K562 (cell line): ENCODE results near the gene MYO1A. TPM values are rescaled to one million over a fixed set of nuclear protein-coding genes. Genes with fewer than 3 reads are reported as not detected.

Source experiments
- ATAC-seq: fragments of 200-7000 bp; cut with Tn5 transposase; 3 replicates; pipeline ENCODE4 v1.9.1; 2020; ENCODE audit warnings: moderate library complexity
- BruUV-seq: library from RNA; stranded (reverse); fragments of 400-500 nt; replicated peaks from 2 replicates; lab custom pipeline; 2021; lab: Mats Ljungman, UMichigan
- CTCF ChIA-PET: fragments of 300-600 bp; formaldehyde crosslinking; extraction: SDS; loops from one replicate; lab custom pipeline; 2021; ENCODE audit warnings: low intra/inter-chr PET ratio; lab: Yijun Ruan, JAX
- POLR2A ChIA-PET: fragments of 300-600, 350-650 bp; sonication (Branson Sonifier 250); formaldehyde crosslinking; extraction: SDS; loops from one replicate; lab custom pipeline; 2021; ENCODE audit warnings: antibody characterized with exemption, inconsistent platforms; lab: Yijun Ruan, JAX
- DNase-seq, 4 experiments: peaks; one replicate each; pipeline versions ENCODE4 v3.0.0 to v3.0.0-alpha.2; 2011 to 2018; ENCODE audit warnings: low spot score in 3 of 4, mixed read lengths in 3 of 4; ENCODE audit errors: extremely low read depth in 1 of 4
- FAIRE-seq: peaks from 2 replicates; lab custom pipeline; 2011; peaks lifted over from hg19 to GRCh38; lab: Jason Lieb, UNC
- H2AFZ ChIP-seq: 2 replicates; pipeline ENCODE4 v1.6.0; 2011; ENCODE audit warnings: low read depth, low read length, control low read depth, inconsistent platforms
- H3K27ac ChIP-seq: fragments of 200-600 bp; 3 replicates; pipeline ENCODE4 v1.8.0; 2011; ENCODE audit warnings: low read depth, mild to moderate bottlenecking, control low read depth, inconsistent platforms, low read length, moderate library complexity, mixed read lengths; ENCODE audit errors: extremely low read depth
- H3K27me3 ChIP-seq, 2 experiments: fragments of 300-600 bp in 1 of 2; 2 replicates in 1 of 2; 3 replicates in 1 of 2; pipeline versions ENCODE4 v1.6.0 to v1.8.0; 2011; ENCODE audit warnings: inconsistent platforms in 2 of 2, low read length in 2 of 2, mild to moderate bottlenecking in 1 of 2, mixed read lengths in 1 of 2, moderate library complexity in 1 of 2; ENCODE audit not compliant: control insufficient read depth in 2 of 2, insufficient read depth in 2 of 2
- H3K36me3 ChIP-seq: fragments of 300-600 bp; 3 replicates; pipeline ENCODE4 v1.8.0; 2011; ENCODE audit warnings: mild to moderate bottlenecking, low read length, inconsistent platforms; ENCODE audit not compliant: control insufficient read depth, insufficient read depth
- H3K4me1 ChIP-seq, 2 experiments: fragments of 200-600 bp in 1 of 2; replicated peaks in 1 of 2; 2 replicates in 1 of 2; 3 replicates in 1 of 2; pipeline versions ENCODE4 v1.5.1 to v1.8.0; 2011; ENCODE audit warnings: inconsistent platforms in 2 of 2, low read length in 2 of 2, mild to moderate bottlenecking in 1 of 2, mixed read lengths in 1 of 2, moderate library complexity in 1 of 2; ENCODE audit not compliant: control insufficient read depth in 2 of 2, insufficient read depth in 2 of 2
- H3K4me2 ChIP-seq: 2 replicates; pipeline ENCODE4 v1.6.1; 2011; ENCODE audit warnings: low read length, control low read depth, inconsistent platforms, mixed read lengths; ENCODE audit not compliant: insufficient read depth
- H3K4me3 ChIP-seq: fragments of 200-600 bp; sonication (generic), shearing (Covaris generic); 2 replicates; pipeline ENCODE4 v1.5.1; 2016; ENCODE audit warnings: control low read depth, inconsistent platforms
- H3K79me2 ChIP-seq: fragments of 200-600 bp; 3 replicates; pipeline ENCODE4 v1.8.0; 2011; ENCODE audit warnings: low read length, inconsistent platforms; ENCODE audit not compliant: control insufficient read depth, insufficient read depth
- H3K9ac ChIP-seq, 2 experiments: 2 replicates each; pipeline versions ENCODE4 v1.6.0 to v1.6.1; 2011; ENCODE audit warnings: low read depth in 2 of 2, low read length in 2 of 2, control low read depth in 1 of 2, inconsistent platforms in 1 of 2, mild to moderate bottlenecking in 1 of 2, mixed read lengths in 1 of 2; ENCODE audit not compliant: insufficient read depth in 1 of 2
- H3K9me1 ChIP-seq: one replicate; pipeline ENCODE4 v1.6.0; 2011; ENCODE audit warnings: inconsistent platforms, mild to moderate bottlenecking, low read length, moderate library complexity; ENCODE audit not compliant: control insufficient read depth, insufficient read depth
- H3K9me3 ChIP-seq: replicated peaks from 2 replicates; pipeline ENCODE4 v1.5.1; 2011; ENCODE audit warnings: low read depth, low read length, inconsistent platforms; ENCODE audit not compliant: control insufficient read depth, insufficient read depth
- H4K20me1 ChIP-seq: replicated peaks from 2 replicates; pipeline ENCODE4 v1.6.1; 2011; ENCODE audit warnings: low read length, inconsistent platforms, mixed read lengths; ENCODE audit not compliant: control insufficient read depth, insufficient read depth
- HCFC1 ChIP-seq: IDR thresholded peaks from 2 replicates; pipeline ENCODE4 v1.6.1; 2012; ENCODE audit warnings: low read depth, low read length, improper control_type of control experiment
- HEY1 ChIP-seq: fragments of 250-450 bp; sonication (Bioruptor Pico); IDR thresholded peaks from 2 replicates; pipeline ENCODE4 v1.5.0; 2020; ENCODE audit warnings: mild to moderate bottlenecking, moderate library complexity, borderline replicate concordance
- HINFP ChIP-seq: fragments of 450-650 bp; conservative IDR thresholded peaks from 2 replicates; pipeline ENCODE4 v1.6.1; 2016; ENCODE audit warnings: missing genetic modification characterization, low read depth, mild to moderate bottlenecking, control low read depth, missing compliant biosample characterization
- HNRNPL ChIP-seq: fragments of 200-400 bp; formaldehyde crosslinking; IDR thresholded peaks from 2 replicates; pipeline ENCODE4 v1.6.1; 2017; ENCODE audit warnings: low read depth, mild to moderate bottlenecking, low read length
- HSF4 ChIP-seq: fragments of 250-450 bp; sonication (Bioruptor Pico); IDR thresholded peaks from 2 replicates; pipeline ENCODE4 v2.1.2; 2022; ENCODE audit warnings: mild to moderate bottlenecking, moderate library complexity, borderline replicate concordance
- NR3C1 ChIP-seq: sonication (generic); formaldehyde crosslinking; IDR thresholded peaks from 2 replicates; pipeline ENCODE4 v1.8.1; 2022; ENCODE audit warnings: missing genetic modification reagents
- OTX1 ChIP-seq: fragments of 450-650 bp; formaldehyde crosslinking; IDR thresholded peaks from 2 replicates; pipeline ENCODE4 v1.4.0; 2022; ENCODE audit warnings: mild to moderate bottlenecking
- ZBTB17 ChIP-seq: fragments of 450-650 bp; formaldehyde crosslinking; IDR thresholded peaks from 2 replicates; pipeline ENCODE4 v1.4.0; 2020; ENCODE audit warnings: mild to moderate bottlenecking
- ZBTB40 ChIP-seq, 2 experiments: fragments of 450-650 bp in 1 of 2; sonication (generic) in 1 of 2; formaldehyde crosslinking in 1 of 2; IDR thresholded peaks; 2 replicates each; pipeline versions ENCODE4 v1.7.1 to v1.9.0; 2016 to 2022; ENCODE audit warnings: inconsistent platforms in 1 of 2, mild to moderate bottlenecking in 1 of 2, missing genetic modification reagents in 1 of 2
- ZNF77 ChIP-seq: fragments of 250-450 bp; sonication (Bioruptor Pico); IDR thresholded peaks from 2 replicates; pipeline ENCODE4 v1.5.0; 2020
- WGBS: fragments of 100-300 bp; shearing (Covaris generic); methylation state at CpG from one replicate; pipeline ENCODE4 v1.1.6; 2016; ENCODE audit warnings: low coverage, mixed read lengths; ENCODE audit not compliant: insufficient coverage; ENCODE audit errors: missing lambda C conversion rate; 5-methylcytosine and 5-hydroxymethylcytosine counted together
- in situ Hi-C: fragments of 300-500 bp; cut with MboI; formaldehyde crosslinking; loops from 4 replicates; pipeline ENCODE4 v1.15.0; 2018; ENCODE audit warnings: inconsistent platforms, mixed read lengths
- intact Hi-C: fragments of 100-400 bp; cut with micrococcal nuclease; formaldehyde crosslinking; loops from 2 replicates; pipeline ENCODE4 v1.14.2; 2022
- polyA plus RNA-seq, 8 experiments: library from polyadenylated mRNA; depleted of rRNA in 4 of 8; stranded (reverse) in 5 of 8; unstranded in 3 of 8; fragments of >200 nt; fragmentation: Nextera tagmentation in 2 of 8; fragmentation: Illumina TruSeq in 1 of 8; extraction: Ambion mirVana in 2 of 8; extraction: Trizol in 1 of 8; gene quantifications; 2 replicates each; pipeline versions ENCODE4 v1.2.1 to v1.2.3, GENCODE V29; 2011 to 2014; ENCODE audit warnings: inconsistent platforms in 1 of 8, missing spikeins in 1 of 8
- total RNA-seq, 7 experiments: library from RNA; depleted of rRNA in 6 of 7; stranded (reverse); fragments of >200 nt in 6 of 7; fragmentation: Illumina TruSeq in 2 of 7; extraction: Trizol in 2 of 7; gene quantifications; 2 replicates each; pipeline versions ENCODE4 v1.2.1 to v1.2.3, GENCODE V29; 2011 to 2021; ENCODE audit warnings: low replicate concordance in 1 of 7

MYO1A gene
- total and polyA plus RNA-seq, 9 of the 15 experiments (the other 6 are each of a cell fraction or from before 2014, with no cell fraction given) = 0.03 to 0.29 (median 0.14) TPM; not detected in 2

GRCh38 chr12:57047981-57048380, 1.9 kb downstream of the MYO1A start:
- intact Hi-C loops = no loop called here
- no peak for FAIRE-seq

More at GRCh38 chr12:57047981-57048380, 1.9 kb downstream of the MYO1A start:
- POLR2A ChIA-PET = interaction anchor here (0.6 to 4.9 kb wide), 6 partner anchors 13 to 100 kb away, joined by 3 to 18 read pairs (median 4); partner anchors contain the start of gene TAC3
- Histone ChIP-seq H3K9me3 (no peaks in the 10 kb centered on the region), H3K9ac (peak overlapping the region in 1 of 2 experiments; percentile 22; a peak in 1 of 4 replicates), H3K27ac (no peak overlapping the region), H3K4me3 (no peak overlapping the region), H3K9me1 (no peaks in the 10 kb centered on the region), H3K36me3 (no peaks in the 10 kb centered on the region), H3K4me1 (peaks cover 0 to 3% of the 10 kb centered on the region in 2 experiments; a peak in 1 of 5 replicates), H2AFZ (no peak overlapping the region), H3K27me3 (peaks cover 12 to 14% of the 10 kb centered on the region in 2 experiments; a peak in 4 of 5 replicates), H3K79me2 (no peaks in the 10 kb centered on the region), H4K20me1 (no peaks in the 10 kb centered on the region; the same call in 1 of the 2 replicates), H3K4me2 (no peak overlapping the region)
- BruUV-seq = no TSS peak
- TF ChIP-seq HSF4 (no peak), ZBTB17 (no peak), HNRNPL (no peak), ZBTB40 (IDR thresholded peaks at IDR 0.05) (no peak), ZBTB40 (CRISPR knock-in tag; IDR thresholded peaks at IDR 0.05) (no peak), HCFC1 (no peak), NR3C1 (CRISPR knock-in tag) (no peak), HEY1 (CRISPR knock-in tag) (no peak), OTX1 (CRISPR knock-in tag) (no peak), ZNF77 (CRISPR knock-in tag) (no peak), HINFP (tag) (no peak)
- in situ Hi-C loops = no loop called here
- DNase-seq (no peak), ATAC-seq (no peak)
- CTCF ChIA-PET = no interaction called here
- WGBS = 0% methylated on average over 1 of the region's 1 CpG
